Endodermal cell (in vitro differentiated cells): ENCODE data around the gene CNOT10. TPM values are rescaled to one million over a fixed set of nuclear protein-coding genes. Genes with fewer than 3 reads are reported as not detected.
"Not testable (repeated sequence)": the region's sequence is repeated elsewhere in the genome, so short reads cannot be mapped to it uniquely, and the experiment has no call there.

ENCODE experiments used
- DNase-seq: peaks from one replicate; pipeline ENCODE4 v3.0.0-alpha.2; 2017
- H3K27ac ChIP-seq: 2 replicates; pipeline ENCODE4 v1.5.1; 2013; ENCODE audit warnings: mild to moderate bottlenecking, low read depth, low read length, moderate library complexity
- H3K27me3 ChIP-seq: 2 replicates; pipeline ENCODE4 v1.6.1; 2013; ENCODE audit warnings: mild to moderate bottlenecking, low read length, moderate library complexity; ENCODE audit not compliant: insufficient read depth, control insufficient read depth, poor library complexity, severe bottlenecking
- H3K36me3 ChIP-seq: 2 replicates; pipeline ENCODE4 v1.7.0; 2013; ENCODE audit warnings: mild to moderate bottlenecking, low read length, moderate library complexity; ENCODE audit not compliant: control insufficient read depth, insufficient read depth
- H3K4me1 ChIP-seq: one replicate; pipeline ENCODE4 v1.7.0; 2013; ENCODE audit warnings: low read length; ENCODE audit not compliant: control insufficient read depth, insufficient read depth
- H3K4me3 ChIP-seq: 2 replicates; pipeline ENCODE4 v1.5.1; 2013; ENCODE audit warnings: mild to moderate bottlenecking, low read length, moderate library complexity
- H3K9ac ChIP-seq: 2 replicates; pipeline ENCODE4 v1.6.1; 2013; ENCODE audit warnings: mild to moderate bottlenecking, low read length, moderate library complexity; ENCODE audit not compliant: poor library complexity, severe bottlenecking; ENCODE audit errors: extremely low read depth
- H3K9me3 ChIP-seq: 2 replicates; pipeline ENCODE4 v1.6.1; 2013; ENCODE audit warnings: mild to moderate bottlenecking, low read length, moderate library complexity; ENCODE audit not compliant: control insufficient read depth
- H3K27ac Mint-ChIP-seq: 2 replicates; pipeline ENCODE4 v1.8.0; 2020; ENCODE audit warnings: mixed read lengths
- H3K27me3 Mint-ChIP-seq: 2 replicates; pipeline ENCODE4 v1.8.0; 2021; ENCODE audit warnings: mild to moderate bottlenecking, mixed read lengths; ENCODE audit not compliant: insufficient read depth
- H3K36me3 Mint-ChIP-seq: 2 replicates; pipeline ENCODE4 v1.8.0; 2020; ENCODE audit warnings: low read depth, mixed read lengths
- H3K4me1 Mint-ChIP-seq: 2 replicates; pipeline ENCODE4 v1.8.0; 2020; ENCODE audit warnings: mixed read lengths
- H3K4me3 Mint-ChIP-seq: 2 replicates; pipeline ENCODE4 v1.8.0; 2020; ENCODE audit warnings: mild to moderate bottlenecking, moderate library complexity, mixed read lengths
- H3K9me3 Mint-ChIP-seq: 2 replicates; pipeline ENCODE4 v1.8.0; 2020; ENCODE audit warnings: mild to moderate bottlenecking, mixed read lengths
- WGBS, 2 experiments: methylation state at CpG; one replicate each; pipeline versions ENCODE4 v1.1.5 to v1.1.7; 2013; ENCODE audit warnings: missing lambda C conversion rate in 2 of 2, mixed read lengths in 1 of 2; ENCODE audit not compliant: insufficient coverage in 1 of 2, insufficient read length in 1 of 2; 5-methylcytosine and 5-hydroxymethylcytosine counted together
- total RNA-seq, 2 donors: library from RNA; stranded (reverse); fragmentation: NEBNext Ultra II Directional in 1 of 2; extraction: Animal tissue kit (Norgen Biotek cat#: 25700) in 1 of 2; gene quantifications; 2 replicates in 1 of 2; 3 replicates in 1 of 2; pipeline ENCODE4 v1.2.1, GENCODE V29; 2021
- TF ChIP-seq, protein P1 (sequence below): fragments of 200-600 bp; sonication (generic); conservative IDR thresholded peaks from 2 replicates; pipeline ENCODE4 v1.5.0; 2021; ENCODE audit warnings: antibody characterized with exemption, mild to moderate bottlenecking

The CNOT10 gene
- total RNA-seq, 2 donors from 2014 or later = 53.6 to 54.1 TPM

GRCh38 chr3:32646761-32647160 lies 38.2 kb upstream of the CNOT10 start:
- Mint-ChIP-seq H3K27me3 (peaks cover 17% of the 10 kb centered on the region), H3K27ac (no peak overlapping the region), H3K9me3 (no peaks in the 10 kb centered on the region), H3K36me3 (no peaks in the 10 kb centered on the region), H3K4me1 (peaks cover 21% of the 10 kb centered on the region), H3K4me3 (no peak overlapping the region)
- H3K36me3 ChIP-seq = no peaks in the 10 kb centered on the region
- H3K27me3 ChIP-seq = no peaks in the 10 kb centered on the region
- H3K9me3 ChIP-seq = no peaks in the 10 kb centered on the region
- peaks cover 6% of the 10 kb centered on the region for H3K4me1 ChIP-seq
- 72% methylated on average over 1 of the region's 1 CpG; no CpG with 5 or more reads in 1 of the 2 experiments for WGBS, 2 experiments
- no peak overlapping the region for H3K4me3 ChIP-seq
- H3K9ac ChIP-seq = no peak overlapping the region
- DNase-seq = no peak
- H3K27ac ChIP-seq = no peak overlapping the region
- TF ChIP-seq, protein P1, sequence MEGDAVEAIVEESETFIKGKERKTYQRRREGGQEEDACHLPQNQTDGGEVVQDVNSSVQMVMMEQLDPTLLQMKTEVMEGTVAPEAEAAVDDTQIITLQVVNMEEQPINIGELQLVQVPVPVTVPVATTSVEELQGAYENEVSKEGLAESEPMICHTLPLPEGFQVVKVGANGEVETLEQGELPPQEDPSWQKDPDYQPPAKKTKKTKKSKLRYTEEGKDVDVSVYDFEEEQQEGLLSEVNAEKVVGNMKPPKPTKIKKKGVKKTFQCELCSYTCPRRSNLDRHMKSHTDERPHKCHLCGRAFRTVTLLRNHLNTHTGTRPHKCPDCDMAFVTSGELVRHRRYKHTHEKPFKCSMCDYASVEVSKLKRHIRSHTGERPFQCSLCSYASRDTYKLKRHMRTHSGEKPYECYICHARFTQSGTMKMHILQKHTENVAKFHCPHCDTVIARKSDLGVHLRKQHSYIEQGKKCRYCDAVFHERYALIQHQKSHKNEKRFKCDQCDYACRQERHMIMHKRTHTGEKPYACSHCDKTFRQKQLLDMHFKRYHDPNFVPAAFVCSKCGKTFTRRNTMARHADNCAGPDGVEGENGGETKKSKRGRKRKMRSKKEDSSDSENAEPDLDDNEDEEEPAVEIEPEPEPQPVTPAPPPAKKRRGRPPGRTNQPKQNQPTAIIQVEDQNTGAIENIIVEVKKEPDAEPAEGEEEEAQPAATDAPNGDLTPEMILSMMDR = no peak

DNA sequence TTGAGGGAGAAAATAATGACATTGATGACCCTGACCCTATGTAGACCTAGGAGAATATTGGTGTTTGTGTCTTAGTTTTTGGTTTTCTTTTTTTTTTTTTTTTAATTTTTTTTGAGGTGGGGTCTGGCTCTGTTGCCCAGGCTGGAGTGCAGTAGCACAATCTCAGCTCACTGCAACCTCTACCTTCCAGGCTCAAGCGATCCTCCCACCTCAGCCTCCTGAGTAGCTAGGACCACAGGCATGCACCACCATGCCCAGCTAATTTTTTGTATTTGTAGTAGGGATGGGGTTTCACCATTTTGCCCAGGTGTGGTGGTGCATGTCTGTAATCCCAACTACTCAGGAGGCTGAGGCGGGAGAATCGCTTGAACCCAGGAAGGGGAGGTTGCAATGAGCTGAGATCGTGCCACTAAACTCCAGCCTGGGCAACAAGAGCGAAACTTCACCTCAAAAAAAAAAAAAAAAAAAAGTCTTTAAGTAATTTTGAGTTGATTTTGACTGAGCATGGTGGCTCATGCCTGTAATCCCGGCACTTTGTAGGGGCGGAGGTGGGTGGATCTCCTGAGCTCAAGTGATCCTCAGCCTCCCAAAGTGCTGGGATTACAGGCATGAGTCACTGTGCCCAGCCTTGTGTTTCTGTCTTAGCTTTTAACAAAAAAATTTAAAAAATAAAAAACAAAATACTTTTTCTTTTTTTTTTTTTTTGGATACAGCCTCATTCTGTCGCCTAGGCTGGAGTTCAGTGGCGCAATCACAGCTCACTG lies 32.5 kb upstream of the CNOT10 start:
- not testable (repeated sequence) for H3K9me3 ChIP-seq, H3K9ac ChIP-seq, H3K27ac Mint-ChIP-seq, H3K27ac ChIP-seq, DNase-seq, H3K4me3 Mint-ChIP-seq, H3K4me3 ChIP-seq, H3K36me3 ChIP-seq, H3K27me3 ChIP-seq, H3K4me1 Mint-ChIP-seq, H3K36me3 Mint-ChIP-seq, H3K4me1 ChIP-seq, H3K9me3 Mint-ChIP-seq
- WGBS, 2 experiments = 93 to 95% methylated on average over 5 to 9 of the region's 9 CpGs
- H3K27me3 Mint-ChIP-seq = peaks cover 15% of the 10 kb centered on the region

DNA sequence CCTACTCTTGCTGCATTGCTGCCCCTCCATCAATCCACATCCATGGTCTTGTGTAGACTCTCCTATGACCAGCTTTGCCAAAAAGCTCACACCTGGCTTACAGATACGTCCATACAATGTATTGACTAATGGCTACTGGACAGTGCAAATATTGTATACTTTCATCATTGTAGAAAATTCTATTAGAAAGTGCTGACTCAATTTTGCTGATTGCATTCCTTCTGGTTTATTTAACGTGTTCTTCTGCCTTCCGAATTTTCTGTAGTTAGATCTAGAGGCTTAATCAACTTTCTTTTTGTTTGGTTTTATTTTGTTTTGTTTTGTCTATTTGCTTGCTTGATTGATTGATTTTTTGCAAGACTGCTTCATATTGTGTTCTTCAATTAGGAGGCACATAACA lies 29.8 kb upstream of the CNOT10 start:
- WGBS, 2 experiments = 85 to 91% methylated on average over 2 to 3 of the region's 3 CpGs
- H3K27me3 Mint-ChIP-seq = peaks cover 15% of the 10 kb centered on the region
- no peaks in the 10 kb centered on the region for H3K9me3 Mint-ChIP-seq
- Histone ChIP-seq H3K9me3 (no peaks in the 10 kb centered on the region), H3K4me3 (no peak overlapping the region), H3K9ac (no peak overlapping the region), H3K4me1 (no peaks in the 10 kb centered on the region), H3K27ac (no peak overlapping the region), H3K27me3 (no peaks in the 10 kb centered on the region), H3K36me3 (no peaks in the 10 kb centered on the region)
- no peak for DNase-seq
- H3K36me3 Mint-ChIP-seq = no peaks in the 10 kb centered on the region
- no peak overlapping the region for H3K4me3 Mint-ChIP-seq
- TF ChIP-seq, protein P1 = no peak
- no peak overlapping the region for H3K27ac Mint-ChIP-seq
- H3K4me1 Mint-ChIP-seq = no peaks in the 10 kb centered on the region
